Measurements from ENCODE around the gene OSTC.

OSTC gene

GRCh38 chr4:108635070-108635655 lies 15.2 kb upstream of the OSTC start:
- Histone ChIP-seq H3K36me3 (replicated peaks; ENCODE audit: low read depth, low read length) (peaks cover 35% of the 10 kb centered on the region), H4K20me1 (ENCODE audit: insufficient read depth, low read length) (no peaks in the 10 kb centered on the region), H3K27ac (ENCODE audit: low read length) (no peak overlapping the region), H3K4me2 (ENCODE audit: low read length) (no peak overlapping the region), H3K9me3 (ENCODE audit: insufficient read depth, low read length) (no peaks in the 10 kb centered on the region), H3K27me3 (ENCODE audit: low read depth, low read length) (no peaks in the 10 kb centered on the region), H3K4me3 (ENCODE audit: low read length) (no peak overlapping the region), H3K79me2 (ENCODE audit: low read length) (no peaks in the 10 kb centered on the region), H2AFZ (ENCODE audit: low read depth, low read length) (no peak overlapping the region), H3K9ac (ENCODE audit: low read length) (no peak overlapping the region), H3K4me1 (ENCODE audit: low read length) (no peaks in the 10 kb centered on the region)
- TF ChIP-seq CTCF (IDR thresholded peaks at IDR 0.05; ENCODE audit: low read depth, low read length): no peak
- no peak for TF ChIP-seq EZH2phosphoT487 (IDR thresholded peaks at IDR 0.05; ENCODE audit: low read depth)

DNA sequence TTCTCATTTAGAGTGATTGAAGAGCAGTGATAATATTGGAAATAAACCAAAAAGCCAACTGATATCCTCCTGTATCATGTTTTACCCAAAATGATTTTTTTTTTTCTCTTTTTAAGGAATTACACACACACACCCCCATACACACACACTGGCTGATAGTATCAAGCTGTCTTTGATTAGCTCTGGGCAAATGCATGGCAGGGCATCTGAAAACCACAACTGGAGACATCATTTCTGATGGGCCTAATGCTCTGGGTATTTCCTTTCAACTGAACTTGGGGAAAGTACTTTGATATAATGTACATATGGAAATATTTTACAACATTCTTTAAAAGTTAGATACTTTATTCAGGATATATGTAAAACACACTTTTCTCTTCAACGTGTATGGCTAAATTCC lies 14.2 kb upstream of the OSTC start:
- H3K9me3 ChIP-seq (ENCODE audit: insufficient read depth, low read length): no peaks in the 10 kb centered on the region
- no peak overlapping the region for H3K4me3 ChIP-seq (ENCODE audit: low read length)
- H3K9ac ChIP-seq (ENCODE audit: low read length): no peak overlapping the region
- H3K4me1 ChIP-seq (ENCODE audit: low read length): no peaks in the 10 kb centered on the region
- H4K20me1 ChIP-seq (ENCODE audit: insufficient read depth, low read length): no peaks in the 10 kb centered on the region
- H3K36me3 ChIP-seq (replicated peaks; ENCODE audit: low read depth, low read length): peaks cover 27% of the 10 kb centered on the region
- no peaks in the 10 kb centered on the region for H3K27me3 ChIP-seq (ENCODE audit: low read depth, low read length)
- no peak overlapping the region for H2AFZ ChIP-seq (ENCODE audit: low read depth, low read length)
- H3K27ac ChIP-seq (ENCODE audit: low read length): no peak overlapping the region
- no peak overlapping the region for H3K4me2 ChIP-seq (ENCODE audit: low read length)
- TF ChIP-seq CTCF (IDR thresholded peaks at IDR 0.05; ENCODE audit: low read depth, low read length) (no peak), EZH2phosphoT487 (IDR thresholded peaks at IDR 0.05; ENCODE audit: low read depth) (no peak)
- H3K79me2 ChIP-seq (ENCODE audit: low read length): no peaks in the 10 kb centered on the region

DNA sequence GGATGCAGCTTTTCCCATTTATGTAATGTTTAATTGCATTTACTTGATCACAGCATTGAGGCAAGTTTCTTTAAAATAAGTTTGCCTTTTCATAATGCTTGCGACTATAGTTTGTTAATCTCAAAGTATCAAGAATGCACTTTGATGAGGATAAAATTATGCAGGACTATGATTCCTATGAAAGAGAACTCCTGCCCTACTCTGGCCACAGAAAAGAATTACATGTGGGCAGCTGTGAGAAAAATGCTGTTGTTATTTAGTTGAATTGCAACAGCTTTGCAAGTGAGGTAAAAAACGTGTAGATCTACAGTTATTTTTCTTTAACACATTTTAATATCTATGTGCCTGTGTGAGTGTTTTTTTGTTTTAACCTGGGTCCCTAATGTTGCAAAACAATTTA lies 12.5 kb upstream of the OSTC start:
- Histone ChIP-seq H3K27ac (ENCODE audit: low read length) (no peak overlapping the region), H3K9me3 (ENCODE audit: insufficient read depth, low read length) (no peaks in the 10 kb centered on the region), H4K20me1 (ENCODE audit: insufficient read depth, low read length) (no peaks in the 10 kb centered on the region), H3K27me3 (ENCODE audit: low read depth, low read length) (no peaks in the 10 kb centered on the region), H3K79me2 (ENCODE audit: low read length) (no peaks in the 10 kb centered on the region), H3K9ac (ENCODE audit: low read length) (no peak overlapping the region), H3K4me3 (ENCODE audit: low read length) (no peak overlapping the region), H3K4me2 (ENCODE audit: low read length) (no peak overlapping the region), H3K36me3 (replicated peaks; ENCODE audit: low read depth, low read length) (peaks cover 15% of the 10 kb centered on the region), H3K4me1 (ENCODE audit: low read length) (no peaks in the 10 kb centered on the region), H2AFZ (ENCODE audit: low read depth, low read length) (no peak overlapping the region)
- TF ChIP-seq EZH2phosphoT487 (IDR thresholded peaks at IDR 0.05; ENCODE audit: low read depth): no peak
- peak; percentile 12; the same call in 1 of the 2 replicates for TF ChIP-seq CTCF (IDR thresholded peaks at IDR 0.05; ENCODE audit: low read depth, low read length)

- TF ChIP-seq EZH2phosphoT487 (IDR thresholded peaks at IDR 0.05; ENCODE audit: low read depth) (no peak), CTCF (IDR thresholded peaks at IDR 0.05; ENCODE audit: low read depth, low read length) (no peak)
- Histone ChIP-seq H3K27ac (ENCODE audit: low read length) (no peak overlapping the region), H3K4me3 (ENCODE audit: low read length) (no peak overlapping the region), H2AFZ (ENCODE audit: low read depth, low read length) (no peak overlapping the region), H3K9ac (ENCODE audit: low read length) (no peak overlapping the region), H3K27me3 (ENCODE audit: low read depth, low read length) (no peaks in the 10 kb centered on the region), H3K4me1 (ENCODE audit: low read length) (peaks cover under 1% of the 10 kb centered on the region; the same call in 1 of the 2 replicates), H3K79me2 (ENCODE audit: low read length) (no peaks in the 10 kb centered on the region), H3K36me3 (replicated peaks; ENCODE audit: low read depth, low read length) (no peaks in the 10 kb centered on the region), H4K20me1 (ENCODE audit: insufficient read depth, low read length) (no peaks in the 10 kb centered on the region), H3K9me3 (ENCODE audit: insufficient read depth, low read length) (no peaks in the 10 kb centered on the region), H3K4me2 (ENCODE audit: low read length) (no peak overlapping the region)
Measured at GRCh38 chr4:108644237-108644636, 6.2 kb upstream of the OSTC start.
